Activated T-cell treated with anti-CD3 and anti-CD28 coated beads for 4 hours (primary cell): ENCODE data around the gene KCNJ10.
"Not testable (repeated sequence)": the region's sequence is repeated elsewhere in the genome, so short reads cannot be mapped to it uniquely, and the experiment has no call there.

Source experiments
- DNase-seq: peaks from one replicate; pipeline ENCODE4 v3.0.0-alpha.2; 2020

Gene KCNJ10

GRCh38 chr1:160069460-160070231 lies at the start of gene KCNJ10:
TSS of gene KCNJ10 (minus strand) at chr1:160070160. CDS start at chr1:160042532, 27,628 bp downstream.
- DNase-seq, result no peak

GRCh38 chr1:160118928-160119327 lies 49.0 kb upstream of the KCNJ10 start:
- DNase-seq, result no peak

- DNase-seq, result no peak
Observed at GRCh38 chr1:160117709-160118183, 47.8 kb upstream of the KCNJ10 start.

GRCh38 chr1:160117300-160117699 lies 47.3 kb upstream of the KCNJ10 start:
- DNase-seq, result no peak

GRCh38 chr1:160116283-160117147 lies 46.6 kb upstream of the KCNJ10 start:
- DNase-seq, result no peak

GRCh38 chr1:160115545-160116282 lies 45.8 kb upstream of the KCNJ10 start, which contains the start of gene ATP1A2:
TSS of gene ATP1A2 (plus strand) at chr1:160115759. CDS start at chr1:160115862, 103 bp downstream.
- DNase-seq, result no peak

- no peak for DNase-seq
Observed at GRCh38 chr1:160114085-160114484, 44.1 kb upstream of the KCNJ10 start.

- DNase-seq, result no peak
Observed at GRCh38 chr1:160113407-160113806, 43.4 kb upstream of the KCNJ10 start.

- no peak for DNase-seq
Observed at GRCh38 chr1:160112357-160112756, 42.4 kb upstream of the KCNJ10 start.

GRCh38 chr1:160111462-160111861 lies 41.5 kb upstream of the KCNJ10 start:
- not testable (repeated sequence) for DNase-seq

- DNase-seq, result no peak
Observed at GRCh38 chr1:160109686-160110085, 39.7 kb upstream of the KCNJ10 start.

GRCh38 chr1:160108888-160109662 lies 39.1 kb upstream of the KCNJ10 start:
- no peak for DNase-seq

- DNase-seq, result no peak
Observed at GRCh38 chr1:160107512-160107911, 37.6 kb upstream of the KCNJ10 start.

- no peak for DNase-seq
Observed at GRCh38 chr1:160105155-160105554, 35.2 kb upstream of the KCNJ10 start.

- DNase-seq, result no peak
Observed at GRCh38 chr1:160104486-160104885, 34.5 kb upstream of the KCNJ10 start.

GRCh38 chr1:160103658-160104408 lies 33.9 kb upstream of the KCNJ10 start:
- no peak for DNase-seq

GRCh38 chr1:160101717-160102522 lies 32.0 kb upstream of the KCNJ10 start:
- no peak for DNase-seq

GRCh38 chr1:160101037-160101716 lies 31.2 kb upstream of the KCNJ10 start:
- DNase-seq, result peak; percentile 63

GRCh38 chr1:160099716-160100375 lies 29.9 kb upstream of the KCNJ10 start:
- DNase-seq, result no peak
